Left lung (tissue), 10 donors: Measurements from ENCODE around the gene SSC5D. TPM values are rescaled to one million over a fixed set of nuclear protein-coding genes. Genes with fewer than 3 reads are reported as not detected.

Source experiments
- ATAC-seq: fragments of 200-7000 bp; cut with Tn5 transposase; one replicate; pipeline ENCODE4 v1.9.1; 2020; ENCODE audit warnings: moderate library complexity
- DNase-seq, 4 donors: peaks; one replicate each; pipeline ENCODE4 v3.0.0-alpha.2; 2013 to 2020
- H3K27ac ChIP-seq, 2 donors: fragments of 200-600 bp; sonication (generic) in 1 of 2; one replicate each; pipeline versions ENCODE4 v1.5.0 to v1.8.0; 2020 to 2021
- H3K27me3 ChIP-seq, 2 donors: fragments of 200-600 bp; sonication (generic) in 1 of 2; one replicate each; pipeline versions ENCODE4 v1.5.0 to v1.8.0; 2020 to 2021
- H3K36me3 ChIP-seq, 2 donors: fragments of 200-600 bp; sonication (generic) in 1 of 2; one replicate each; pipeline versions ENCODE4 v1.5.0 to v1.8.0; 2020 to 2021
- H3K4me1 ChIP-seq, 2 donors: fragments of 200-600 bp; one replicate each; pipeline ENCODE4 v1.8.0; 2021
- H3K4me3 ChIP-seq, 2 donors: fragments of 200-600 bp; sonication (generic) in 1 of 2; one replicate each; pipeline versions ENCODE4 v1.5.0 to v1.8.0; 2020 to 2021; ENCODE audit warnings: mild to moderate bottlenecking in 1 of 2
- H3K9me3 ChIP-seq, 2 donors: fragments of 200-600 bp; sonication (generic) in 1 of 2; one replicate each; pipeline versions ENCODE4 v1.5.0 to v1.8.0; 2020 to 2021
- intact Hi-C, 2 donors: fragments of 100-400 bp; cut with DNase I; formaldehyde crosslinking; loops; one replicate each; pipeline versions ENCODE4 v1.11.2 to v1.14.2; 2022
- polyA plus RNA-seq, 6 donors: library from polyadenylated mRNA; unstranded; fragments of 120-200 nt; gene quantifications; one replicate each; pipeline ENCODE4 v1.2.1, GENCODE V29; 2013; ENCODE audit not compliant: insufficient read length in 6 of 6
- total RNA-seq, 2 donors: library from RNA; stranded (reverse); fragmentation: NEBNext Ultra II Directional; extraction: Animal tissue kit (Norgen Biotek cat#: 25700); gene quantifications; one replicate each; pipeline ENCODE4 v1.2.1, GENCODE V29; 2021
- TF ChIP-seq, protein P1 (sequence below), 2 donors: fragments of 200-600 bp; sonication (generic) in 1 of 2; IDR thresholded peaks; one replicate each; pipeline versions ENCODE4 v1.5.0 to v1.8.0; 2021; ENCODE audit warnings: antibody characterized with exemption in 2 of 2
- donor health status: DM: no; HTN: yes; CAD: no.
- donor health status: DM: no; HTN: no; CAD: no.

Gene SSC5D
- total and polyA plus RNA-seq, 8 donors = 4.1 to 45.9 (median 8.0) TPM

DNA sequence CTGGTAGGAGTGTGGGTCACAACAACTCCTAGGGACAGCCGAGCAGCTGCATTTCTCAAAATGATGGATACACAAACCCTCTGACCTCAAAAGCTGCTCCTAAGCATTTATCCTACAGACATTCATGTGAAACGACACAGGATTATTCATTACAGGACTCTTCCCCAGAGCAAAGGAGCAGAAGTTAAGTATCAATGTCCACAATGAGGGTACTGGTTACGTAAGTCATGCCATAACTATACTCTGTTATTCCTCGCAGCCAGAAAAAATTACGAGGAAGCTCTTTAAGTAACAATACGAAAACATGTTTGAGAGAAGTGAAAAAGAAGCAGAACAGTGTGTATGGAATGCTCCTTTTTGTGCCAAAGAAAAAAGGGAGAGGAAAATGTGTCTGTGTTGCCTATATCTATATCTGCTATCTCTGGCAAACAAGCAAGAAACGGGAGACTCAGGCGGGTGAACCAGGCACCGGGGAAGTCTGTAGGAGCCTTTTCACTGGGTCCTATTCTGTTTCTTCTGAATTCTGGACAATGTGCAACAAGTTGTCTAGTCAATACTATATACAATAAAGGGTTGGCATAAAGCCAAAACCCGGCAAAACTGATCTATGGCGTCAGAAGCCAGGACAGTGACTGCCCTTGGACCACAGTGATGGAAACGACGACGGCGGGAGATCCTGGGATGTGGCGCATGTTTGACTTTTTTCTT lies 28.1 kb upstream of the SSC5D start:
- Histone ChIP-seq H3K36me3 (peaks cover 0 to 6% of the 10 kb centered on the region in 2 donors), H3K27me3 (no peaks in the 10 kb centered on the region), H3K4me1 (peaks cover 6 to 23% of the 10 kb centered on the region in 2 donors), H3K4me3 (peak overlapping the region in 1 of 2 donors; percentile 66), H3K27ac (peak overlapping the region; percentile 81 to 85), H3K9me3 (no peaks in the 10 kb centered on the region)
- ATAC-seq = no peak
- peak in 2 of 4 donors; percentile 46 to 48 for DNase-seq
- intact Hi-C loops = no loop called here
- TF ChIP-seq, protein P1, sequence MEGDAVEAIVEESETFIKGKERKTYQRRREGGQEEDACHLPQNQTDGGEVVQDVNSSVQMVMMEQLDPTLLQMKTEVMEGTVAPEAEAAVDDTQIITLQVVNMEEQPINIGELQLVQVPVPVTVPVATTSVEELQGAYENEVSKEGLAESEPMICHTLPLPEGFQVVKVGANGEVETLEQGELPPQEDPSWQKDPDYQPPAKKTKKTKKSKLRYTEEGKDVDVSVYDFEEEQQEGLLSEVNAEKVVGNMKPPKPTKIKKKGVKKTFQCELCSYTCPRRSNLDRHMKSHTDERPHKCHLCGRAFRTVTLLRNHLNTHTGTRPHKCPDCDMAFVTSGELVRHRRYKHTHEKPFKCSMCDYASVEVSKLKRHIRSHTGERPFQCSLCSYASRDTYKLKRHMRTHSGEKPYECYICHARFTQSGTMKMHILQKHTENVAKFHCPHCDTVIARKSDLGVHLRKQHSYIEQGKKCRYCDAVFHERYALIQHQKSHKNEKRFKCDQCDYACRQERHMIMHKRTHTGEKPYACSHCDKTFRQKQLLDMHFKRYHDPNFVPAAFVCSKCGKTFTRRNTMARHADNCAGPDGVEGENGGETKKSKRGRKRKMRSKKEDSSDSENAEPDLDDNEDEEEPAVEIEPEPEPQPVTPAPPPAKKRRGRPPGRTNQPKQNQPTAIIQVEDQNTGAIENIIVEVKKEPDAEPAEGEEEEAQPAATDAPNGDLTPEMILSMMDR (IDR thresholded peaks at IDR 0.05) = no peak

DNA sequence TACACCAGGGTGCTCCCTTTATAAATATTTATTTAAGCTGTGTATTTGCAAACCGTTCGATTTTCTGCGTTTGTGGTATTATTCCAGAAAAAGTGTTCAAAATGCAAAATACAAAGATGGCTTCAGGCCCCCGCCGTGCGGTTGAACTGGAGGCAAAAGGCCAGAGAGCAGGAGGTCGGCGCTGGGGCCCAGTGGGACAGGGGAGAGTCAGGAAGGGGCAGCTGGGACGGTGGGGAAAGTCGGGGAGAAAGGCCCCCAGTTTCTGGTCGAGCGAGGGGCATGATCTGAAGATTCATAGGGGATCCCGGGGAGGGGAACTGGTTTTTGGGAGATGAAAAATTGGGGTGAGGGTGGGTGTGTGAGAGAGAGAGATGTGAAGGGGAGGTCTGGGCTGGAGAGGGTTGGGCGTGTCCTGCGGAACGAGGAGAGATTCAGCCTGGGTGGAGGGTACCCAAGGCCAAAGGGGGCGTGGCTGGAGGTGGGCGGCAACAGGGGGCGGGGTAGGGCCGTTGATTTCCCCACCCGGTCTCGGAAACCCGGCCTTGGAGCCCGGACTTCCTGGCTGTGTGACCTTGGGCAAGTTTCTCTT lies 27.5 kb upstream of the SSC5D start:
- Histone ChIP-seq H3K9me3 (no peaks in the 10 kb centered on the region), H3K4me3 (peak overlapping the region; percentile 66 to 93), H3K27me3 (no peaks in the 10 kb centered on the region), H3K4me1 (peaks cover 6 to 23% of the 10 kb centered on the region in 2 donors), H3K36me3 (no peaks in the 10 kb centered on the region), H3K27ac (peak overlapping the region; percentile 81 to 85)
- TF ChIP-seq, protein P1 (IDR thresholded peaks at IDR 0.05) = no peak
- intact Hi-C loops = no loop called here
- DNase-seq = peak in 3 of 4 donors; percentile 76 to 91 (median 83)
- ATAC-seq = peak; percentile 63

GRCh38 chr19:55461259-55461973 lies 26.8 kb upstream of the SSC5D start, which contains the start of gene ISOC2:
Gene ISOC2, minus strand, starts transcription at chr19:55461642. Its CDS starts 5,156 bp downstream, at chr19:55456486.
- Histone ChIP-seq H3K36me3 (no peaks in the 10 kb centered on the region), H3K4me3 (peak within 1 kb of the TSS; percentile 66 to 93), H3K9me3 (no peaks in the 10 kb centered on the region), H3K27me3 (no peaks in the 10 kb centered on the region), H3K4me1 (peaks cover 6 to 23% of the 10 kb centered on the region in 2 donors), H3K27ac (peak within 1 kb of the TSS; percentile 81 to 85)
- ATAC-seq (peak; percentile 97), DNase-seq (peak; percentile 99 to 100 (median 100))
- intact Hi-C loops = no loop called here
- TF ChIP-seq, protein P1 (IDR thresholded peaks at IDR 0.05) = no peak

DNA sequence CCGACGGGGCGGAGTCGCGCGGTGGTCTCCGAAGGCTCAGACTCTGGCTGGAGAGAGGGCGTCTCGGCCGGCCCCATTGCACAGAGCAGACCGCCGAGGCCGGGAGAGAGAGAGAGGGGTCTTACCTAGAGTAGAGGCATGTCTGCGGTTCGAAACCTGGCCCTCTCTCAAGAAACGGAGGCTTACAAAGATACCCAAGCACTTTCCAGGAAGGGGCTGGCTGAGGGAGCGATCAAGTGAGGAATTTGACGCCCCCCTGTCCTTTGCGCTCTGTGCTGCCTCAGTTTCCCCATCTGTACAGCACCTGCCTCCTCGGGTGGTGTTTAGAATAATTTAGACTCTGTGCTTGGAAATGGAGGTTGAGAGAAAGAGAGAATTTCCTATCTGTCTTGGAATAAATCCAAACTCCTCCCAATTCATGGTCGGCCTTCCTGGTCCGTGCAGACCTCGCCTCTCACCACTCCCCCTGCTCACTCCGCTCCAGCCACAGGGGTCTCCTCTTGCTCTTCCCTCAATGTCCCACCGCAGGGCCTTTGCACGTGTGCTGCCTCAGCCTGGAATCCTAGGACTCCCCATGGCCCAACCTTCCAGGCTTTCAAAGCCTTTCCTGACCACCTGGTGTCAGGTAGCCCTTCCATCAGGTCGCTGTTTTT lies 26.1 kb upstream of the SSC5D start:
- peaks cover 6 to 23% of the 10 kb centered on the region in 2 donors for H3K4me1 ChIP-seq
- intact Hi-C loops = no loop called here
- H3K4me3 ChIP-seq = peak overlapping the region; percentile 45 to 66
- ATAC-seq = peak; percentile 2
- no peaks in the 10 kb centered on the region for H3K9me3 ChIP-seq
- peak in 2 of 4 donors; percentile 47 to 48 for DNase-seq
- H3K27me3 ChIP-seq = no peaks in the 10 kb centered on the region
- no peaks in the 10 kb centered on the region for H3K36me3 ChIP-seq
- TF ChIP-seq, protein P1 (IDR thresholded peaks at IDR 0.05) = no peak
- peak overlapping the region; percentile 69 to 81 for H3K27ac ChIP-seq
